GM12891 (cell line): ENCODE measurements around the gene DUSP5.
A peak's percentile ranks its signal among the peaks of the same experiment; 100 is the strongest.
"Not testable (repeated sequence)": the region's sequence is repeated elsewhere in the genome, so short reads cannot be mapped to it uniquely, and the experiment has no call there.

Experiments used
- DNase-seq: peaks from one replicate; pipeline ENCODE4 v3.0.0; 2011; ENCODE audit warnings: low spot score; ENCODE audit not compliant: insufficient read length
- FAIRE-seq: peaks from 2 replicates; lab custom pipeline; 2011; peaks lifted over from hg19 to GRCh38; lab: Jason Lieb, UNC
- PAX5 ChIP-seq: IDR thresholded peaks from 2 replicates; pipeline ENCODE4 v1.6.1; 2011; ENCODE audit warnings: low read length, moderate library complexity, mild to moderate bottlenecking; ENCODE audit not compliant: insufficient read depth, severe bottlenecking
- POLR2A ChIP-seq: IDR thresholded peaks from 2 replicates; pipeline ENCODE4 v1.6.1; 2011; ENCODE audit warnings: low read depth, low read length, control low read depth
- POLR2AphosphoS5 ChIP-seq: IDR thresholded peaks from 2 replicates; pipeline ENCODE4 v1.6.1; 2011; ENCODE audit warnings: low read depth, low read length, control low read depth
- POU2F2 ChIP-seq: IDR thresholded peaks from 2 replicates; pipeline ENCODE4 v1.6.1; 2011; ENCODE audit warnings: low read depth, mild to moderate bottlenecking, control low read depth, low read length, moderate library complexity
- SPI1 ChIP-seq: IDR thresholded peaks from 2 replicates; pipeline ENCODE4 v1.6.1; 2011; ENCODE audit warnings: low read depth, low read length, control low read depth
- TAF1 ChIP-seq: IDR thresholded peaks from 2 replicates; pipeline ENCODE4 v1.6.1; 2011; ENCODE audit warnings: low read depth, low read length, control low read depth

DUSP5 gene

DNA sequence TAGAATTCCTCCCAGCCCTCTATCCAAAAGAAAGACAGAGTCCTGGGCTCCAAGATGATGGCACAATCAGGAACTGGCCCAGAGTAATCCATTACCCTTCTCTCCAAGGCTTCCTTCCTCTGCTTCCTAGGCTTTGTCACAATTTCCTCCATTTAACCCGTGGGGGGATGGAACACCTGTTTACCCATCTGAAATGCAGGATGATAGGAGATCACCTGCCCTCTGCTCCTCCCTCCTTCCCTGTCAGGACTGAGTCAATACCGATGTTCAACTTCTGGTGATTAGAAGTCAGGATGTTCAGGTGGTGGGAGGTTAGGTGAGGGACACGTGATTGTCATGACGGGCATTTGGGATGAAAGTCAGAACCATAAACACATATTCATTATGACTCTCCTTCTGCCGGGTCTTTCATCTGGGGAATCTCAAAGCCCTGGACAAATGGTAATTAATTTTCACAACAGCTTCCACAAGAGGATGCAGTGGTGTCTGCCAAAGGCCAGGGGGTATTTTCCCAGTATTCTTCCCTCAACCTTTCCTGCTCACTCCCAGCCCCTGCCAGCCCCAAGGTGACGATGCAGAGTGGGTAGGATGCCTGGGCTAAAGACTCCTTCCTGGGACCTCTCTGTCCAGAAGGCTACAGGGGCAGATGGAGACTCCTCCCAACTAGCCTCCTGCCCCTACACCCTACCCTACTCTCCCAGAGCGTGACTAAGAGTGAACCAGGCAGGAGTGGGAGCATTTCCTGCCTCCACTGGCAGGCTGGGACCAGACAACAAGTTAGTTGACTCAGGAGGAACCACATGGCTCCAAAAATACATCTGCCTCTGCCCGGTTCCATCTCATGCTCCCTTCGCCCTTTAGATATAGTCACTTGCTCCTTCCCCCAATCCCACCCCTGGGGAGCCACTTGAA, 27.9 kb downstream of the DUSP5 start:
- TF ChIP-seq SPI1 (no peak), POU2F2 (no peak), POLR2A (no peak; the same call in 1 of the 2 replicates), TAF1 (no peak), POLR2AphosphoS5 (no peak)
- FAIRE-seq: no peak
- DNase-seq: no peak

DNA sequence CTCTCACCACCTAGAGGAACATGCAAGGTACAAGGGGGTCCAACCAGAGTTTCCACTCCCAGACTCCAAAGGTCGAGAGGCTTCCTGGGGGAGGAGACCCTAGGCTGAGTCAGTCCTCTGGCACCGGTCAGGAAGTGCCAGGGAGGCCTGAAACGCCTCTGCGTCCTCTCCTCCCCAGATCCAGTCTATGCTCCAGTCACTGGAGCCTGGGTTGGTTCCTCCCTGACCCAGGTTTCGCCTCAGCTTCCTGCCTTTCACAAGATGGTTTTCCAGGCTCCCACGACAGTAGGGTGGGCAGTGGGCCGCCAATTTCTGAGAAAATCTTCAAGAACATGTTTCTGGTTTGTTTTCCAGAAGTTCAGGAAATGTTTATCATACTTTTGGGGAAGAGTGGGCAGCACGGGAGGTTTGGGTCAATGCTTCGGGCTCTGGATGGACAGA, 30.0 kb downstream of the DUSP5 start:
- no peak for TF ChIP-seq POU2F2
- no peak for TF ChIP-seq SPI1
- no peak for TF ChIP-seq TAF1
- FAIRE-seq (no peak), DNase-seq (no peak)

- no peak for DNase-seq
- FAIRE-seq: peak; percentile 47
- no peak for TF ChIP-seq TAF1
- TF ChIP-seq POU2F2: no peak
- no peak for TF ChIP-seq POLR2A
- TF ChIP-seq SPI1: no peak
- no peak for TF ChIP-seq POLR2AphosphoS5
- TF ChIP-seq PAX5: no peak
These were observed 30.7 kb downstream of the DUSP5 start for GRCh38 chr10:110528224-110528996.

DNA sequence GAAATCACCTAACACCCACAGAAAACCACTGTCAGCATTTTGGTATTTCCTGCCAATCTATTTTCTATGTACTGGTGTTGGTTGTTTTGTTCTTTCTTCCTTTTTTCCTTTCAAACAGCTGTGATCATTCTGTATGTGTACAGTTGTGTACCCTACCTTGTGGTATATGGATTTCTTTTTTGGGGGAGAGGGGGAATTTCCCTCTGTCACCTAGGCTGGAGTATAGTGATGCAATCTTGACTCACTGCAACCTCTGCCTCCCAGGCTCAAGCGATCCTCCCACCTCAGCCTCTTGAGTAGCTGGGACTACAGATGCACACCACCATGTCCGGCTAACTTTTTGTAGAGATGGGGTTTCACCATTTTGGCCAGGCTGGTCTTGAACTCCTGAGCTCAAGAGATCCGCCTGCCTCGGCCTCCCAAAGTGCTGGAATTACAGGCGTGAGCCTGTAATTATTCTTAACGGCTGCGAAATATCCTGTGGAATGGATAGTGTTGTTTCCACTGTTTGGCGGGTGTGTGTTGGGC, 31.4 kb downstream of the DUSP5 start:
- peak; percentile 56; the same call in 1 of the 2 replicates for TF ChIP-seq POU2F2
- FAIRE-seq: peak; percentile 56
- not testable (repeated sequence) for DNase-seq

- FAIRE-seq (peak; percentile 75), DNase-seq (no peak)
- no peak for TF ChIP-seq POU2F2
- TF ChIP-seq TAF1: no peak
- no peak for TF ChIP-seq POLR2AphosphoS5
- no peak for TF ChIP-seq POLR2A
- no peak for TF ChIP-seq SPI1
- no peak for TF ChIP-seq PAX5
These were observed 31.9 kb downstream of the DUSP5 start for GRCh38 chr10:110529596-110530011.

DNA sequence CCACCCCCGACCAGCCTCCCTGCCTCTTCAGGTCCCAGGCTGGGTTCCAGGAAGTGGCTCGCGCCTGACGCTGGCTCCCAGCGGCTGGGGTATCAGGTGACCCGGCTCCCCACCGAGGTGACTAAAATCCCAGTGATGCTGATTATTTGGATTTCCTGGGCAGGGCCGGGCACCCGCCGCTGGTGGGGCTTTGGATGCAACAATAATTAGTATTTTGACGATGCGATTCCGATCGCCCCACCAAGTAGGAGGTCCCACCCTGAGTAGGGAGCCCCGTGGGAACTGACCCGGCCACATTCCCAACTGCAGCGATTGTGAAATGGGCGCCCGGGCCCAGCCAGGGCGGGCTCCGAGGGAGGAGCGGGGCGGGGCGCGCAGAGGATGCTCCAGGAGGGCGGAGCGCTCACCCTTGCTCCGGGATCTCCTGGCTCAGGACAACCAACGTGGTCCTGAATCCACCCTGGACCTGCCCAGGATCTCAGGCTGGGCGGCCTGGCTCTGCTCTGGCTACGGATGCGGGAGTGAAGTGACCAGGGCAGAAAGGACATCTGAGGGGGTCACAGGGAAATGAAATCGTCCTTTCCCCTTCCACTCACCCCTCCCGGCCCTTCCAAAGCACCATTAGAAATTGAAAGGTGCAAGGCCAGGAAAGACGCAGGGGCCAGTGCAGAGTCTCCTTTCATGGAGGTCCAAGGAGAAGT, 32.6 kb downstream of the DUSP5 start:
- DNase-seq (no peak), FAIRE-seq (peak; percentile 28)
- no peak for TF ChIP-seq POU2F2
- TF ChIP-seq TAF1: no peak
- TF ChIP-seq PAX5: no peak
- TF ChIP-seq POLR2AphosphoS5: no peak
- no peak for TF ChIP-seq SPI1
- TF ChIP-seq POLR2A: no peak

- peak; percentile 16 for FAIRE-seq
- TF ChIP-seq POU2F2 (no peak), TAF1 (no peak), POLR2A (no peak), PAX5 (no peak), POLR2AphosphoS5 (no peak), SPI1 (no peak)
- no peak for DNase-seq
These were observed 34.0 kb downstream of the DUSP5 start for GRCh38 chr10:110531687-110532086.

GRCh38 chr10:110532628-110533027, 34.9 kb downstream of the DUSP5 start:
- DNase-seq, FAIRE-seq: not testable (repeated sequence)

DNA sequence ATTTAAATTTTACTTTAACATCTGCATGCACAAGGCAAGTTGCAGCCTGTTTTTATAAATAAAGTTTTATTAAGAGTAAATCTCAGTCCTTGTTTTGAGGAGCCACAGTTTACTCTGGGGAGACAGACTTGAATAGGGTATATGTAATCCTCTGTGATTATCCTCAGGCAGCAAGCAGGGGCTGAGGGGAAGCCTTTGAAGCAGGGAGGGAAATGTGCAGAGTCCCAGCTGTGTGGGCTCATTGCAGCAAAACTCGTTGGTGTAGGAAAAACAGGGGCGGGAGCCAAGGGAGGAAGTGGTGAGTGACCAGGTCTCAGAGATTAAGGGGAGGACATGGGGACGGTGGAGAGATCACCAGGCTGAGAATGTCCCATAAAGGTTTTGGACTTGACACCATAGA, 35.4 kb downstream of the DUSP5 start:
- DNase-seq: no peak
- no peak for FAIRE-seq
- TF ChIP-seq SPI1 (peak; percentile 70), POU2F2 (peak; percentile 32; the same call in 1 of the 2 replicates), TAF1 (no peak), POLR2A (no peak)
